CD4-positive, alpha-beta T cell treated with Interleukin-15 for 1 hour (primary cell): ENCODE measurements around the gene CHD3.

ENCODE experiments used
- DNase-seq: peaks from one replicate; pipeline ENCODE4 v3.0.0-alpha.2; 2020

The CHD3 gene

DNA sequence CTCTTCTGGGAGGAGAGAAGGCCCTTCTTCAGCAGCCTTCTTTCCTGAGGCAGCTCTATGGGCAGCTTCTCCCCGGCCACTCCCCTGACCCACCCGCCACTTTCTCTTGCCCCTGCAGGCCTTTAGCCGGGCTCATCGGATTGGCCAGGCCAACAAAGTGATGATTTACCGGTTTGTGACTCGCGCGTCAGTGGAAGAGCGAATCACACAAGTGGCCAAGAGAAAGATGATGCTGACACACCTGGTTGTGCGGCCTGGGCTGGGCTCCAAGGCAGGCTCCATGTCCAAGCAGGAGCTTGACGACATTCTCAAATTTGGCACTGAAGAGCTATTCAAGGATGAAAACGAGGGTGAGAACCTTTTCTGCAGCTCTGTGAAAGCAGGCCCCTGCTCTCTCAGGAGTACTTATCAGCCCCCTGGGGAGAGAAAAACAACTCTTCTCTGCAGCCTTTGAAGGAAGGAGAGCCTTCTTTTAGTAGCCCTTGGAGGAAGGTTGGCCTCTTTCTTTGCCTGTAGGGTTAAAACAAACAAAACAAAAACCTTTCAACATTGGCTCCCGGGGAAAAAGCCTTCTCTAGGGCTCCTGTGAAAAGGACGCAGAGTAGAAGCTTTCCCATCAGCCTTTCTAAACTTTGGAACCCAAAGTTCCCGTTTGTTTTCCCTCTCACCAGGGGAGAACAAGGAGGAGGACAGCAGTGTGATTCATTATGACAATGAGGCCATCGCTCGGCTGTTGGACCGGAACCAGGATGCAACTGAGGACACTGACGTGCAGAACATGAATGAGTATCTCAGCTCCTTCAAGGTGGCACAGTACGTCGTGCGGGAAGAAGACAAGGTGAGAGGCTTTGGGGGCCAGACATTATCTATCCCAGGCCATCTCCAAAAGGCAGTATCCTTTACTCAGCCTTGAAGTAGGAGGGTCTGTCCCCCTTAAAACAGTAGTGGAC lies 14.8 kb downstream of the CHD3 start:
- DNase-seq = no peak

DNA sequence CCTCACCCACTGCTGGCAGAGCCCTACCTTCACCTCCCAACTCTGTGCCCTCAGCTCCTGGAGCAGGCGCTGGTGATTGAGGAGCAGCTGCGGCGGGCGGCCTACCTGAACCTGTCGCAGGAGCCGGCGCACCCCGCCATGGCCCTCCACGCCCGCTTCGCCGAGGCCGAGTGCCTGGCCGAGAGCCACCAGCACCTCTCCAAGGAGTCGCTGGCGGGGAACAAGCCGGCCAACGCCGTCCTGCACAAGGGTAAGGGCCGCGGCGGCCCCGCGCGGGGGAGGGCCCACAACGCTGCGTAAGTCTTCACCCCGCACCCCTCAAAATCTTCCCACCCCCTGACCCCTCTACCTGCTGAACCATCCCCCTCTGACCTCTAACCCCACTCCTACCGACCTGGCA lies 20.5 kb downstream of the CHD3 start:
- DNase-seq = no peak

DNA sequence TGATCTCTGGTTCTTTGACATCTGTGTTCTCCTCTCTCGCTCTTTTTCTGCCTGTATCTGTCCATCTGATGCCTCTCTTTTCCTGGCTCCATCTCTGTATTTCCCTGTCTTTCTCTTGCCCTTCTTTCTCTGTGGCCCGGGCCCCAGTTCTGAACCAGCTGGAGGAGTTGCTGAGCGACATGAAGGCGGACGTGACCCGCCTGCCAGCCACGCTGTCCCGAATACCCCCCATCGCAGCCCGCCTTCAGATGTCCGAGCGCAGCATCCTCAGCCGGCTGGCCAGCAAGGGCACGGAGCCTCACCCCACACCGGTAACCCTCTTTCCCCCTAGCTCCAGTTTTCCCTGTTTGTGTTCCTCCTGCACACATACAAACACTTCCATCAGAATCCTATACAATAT lies 21.7 kb downstream of the CHD3 start:
- no peak for DNase-seq

DNA sequence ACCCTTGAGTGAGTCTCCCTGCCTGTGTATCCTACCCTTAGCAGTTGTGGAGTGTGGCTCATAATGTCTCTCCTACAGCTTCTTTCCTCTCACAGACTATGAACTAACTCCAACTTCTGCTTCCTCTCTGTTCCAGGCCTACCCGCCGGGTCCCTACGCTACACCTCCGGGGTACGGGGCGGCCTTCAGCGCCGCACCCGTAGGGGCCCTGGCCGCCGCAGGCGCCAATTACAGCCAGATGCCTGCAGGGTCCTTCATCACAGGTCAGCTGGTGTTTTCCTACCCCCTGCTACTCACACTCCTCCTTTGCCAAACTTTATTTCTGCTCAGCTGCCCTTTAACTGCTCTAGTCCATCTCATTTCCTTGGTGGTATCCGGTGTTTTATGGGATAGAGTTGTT lies 22.1 kb downstream of the CHD3 start:
- DNase-seq = no peak

DNA sequence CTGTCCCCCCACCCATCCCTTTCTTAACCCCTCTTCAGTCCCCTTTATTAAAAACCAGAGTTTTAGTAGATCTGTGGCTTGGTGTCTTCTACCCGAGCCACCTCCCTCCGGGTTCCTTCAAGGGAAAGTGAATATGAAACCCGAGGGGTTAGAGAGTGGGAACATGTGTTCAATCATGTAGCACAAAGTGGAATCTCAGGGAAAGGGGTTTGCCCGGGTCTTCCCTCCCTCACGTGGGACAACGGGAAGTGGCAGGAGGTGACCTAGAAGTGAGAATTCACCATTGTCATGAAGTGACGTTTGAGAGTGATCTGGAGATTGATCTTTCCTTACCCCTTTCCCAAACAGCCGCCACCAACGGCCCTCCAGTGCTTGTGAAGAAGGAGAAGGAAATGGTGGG lies 22.5 kb downstream of the CHD3 start:
- no peak for DNase-seq

DNA sequence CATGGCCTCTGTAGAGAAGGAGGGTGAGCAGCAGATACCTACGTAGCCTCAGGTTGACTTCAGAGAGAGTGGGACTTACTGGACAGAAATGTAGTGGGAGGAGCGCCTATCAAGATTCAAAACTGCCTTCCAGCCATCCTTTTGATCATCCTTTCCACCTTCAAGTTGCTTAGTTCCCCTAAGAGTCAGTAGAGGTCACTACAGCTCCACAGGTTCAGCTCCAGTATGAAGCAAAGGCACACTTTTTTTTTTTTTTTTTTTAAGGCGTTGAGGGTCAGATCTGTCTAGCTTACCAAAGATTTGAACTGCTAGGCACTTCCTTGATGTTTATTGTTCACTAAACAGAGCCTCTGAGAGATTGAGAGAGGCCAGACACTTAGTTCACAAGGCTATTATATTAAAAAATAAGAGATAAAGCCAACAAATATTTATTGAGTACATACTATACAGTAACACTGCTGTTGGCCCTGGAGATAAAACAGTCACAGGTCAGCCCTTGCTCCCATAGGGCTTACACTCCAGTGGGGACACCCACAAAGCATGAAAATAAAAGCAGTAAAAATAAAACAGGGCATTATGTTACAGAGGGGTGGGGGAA lies 24.4 kb downstream of the CHD3 start:
- peak; percentile 64 for DNase-seq

DNA sequence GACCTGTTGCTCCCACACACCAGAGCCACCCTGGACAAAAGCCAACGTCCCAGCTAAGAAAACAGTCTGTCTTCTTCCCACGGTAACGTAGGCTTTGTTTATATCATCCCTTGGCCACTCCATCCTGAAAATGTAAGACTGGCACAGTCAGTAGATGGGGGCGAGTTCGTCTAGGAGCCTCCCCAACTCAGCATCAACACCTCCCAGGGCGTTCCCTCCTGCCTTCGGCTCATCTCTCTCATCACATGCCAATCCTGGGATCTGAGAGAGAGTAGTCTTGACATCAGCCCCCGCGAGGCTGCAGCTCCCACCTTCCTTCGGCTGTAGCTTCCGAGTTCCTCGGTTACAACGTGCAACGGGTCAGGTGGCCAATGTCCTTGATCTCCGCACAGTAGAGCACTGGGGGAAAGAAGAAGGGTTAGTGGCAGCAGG lies 26.6 kb downstream of the CHD3 start:
- no peak for DNase-seq

DNA sequence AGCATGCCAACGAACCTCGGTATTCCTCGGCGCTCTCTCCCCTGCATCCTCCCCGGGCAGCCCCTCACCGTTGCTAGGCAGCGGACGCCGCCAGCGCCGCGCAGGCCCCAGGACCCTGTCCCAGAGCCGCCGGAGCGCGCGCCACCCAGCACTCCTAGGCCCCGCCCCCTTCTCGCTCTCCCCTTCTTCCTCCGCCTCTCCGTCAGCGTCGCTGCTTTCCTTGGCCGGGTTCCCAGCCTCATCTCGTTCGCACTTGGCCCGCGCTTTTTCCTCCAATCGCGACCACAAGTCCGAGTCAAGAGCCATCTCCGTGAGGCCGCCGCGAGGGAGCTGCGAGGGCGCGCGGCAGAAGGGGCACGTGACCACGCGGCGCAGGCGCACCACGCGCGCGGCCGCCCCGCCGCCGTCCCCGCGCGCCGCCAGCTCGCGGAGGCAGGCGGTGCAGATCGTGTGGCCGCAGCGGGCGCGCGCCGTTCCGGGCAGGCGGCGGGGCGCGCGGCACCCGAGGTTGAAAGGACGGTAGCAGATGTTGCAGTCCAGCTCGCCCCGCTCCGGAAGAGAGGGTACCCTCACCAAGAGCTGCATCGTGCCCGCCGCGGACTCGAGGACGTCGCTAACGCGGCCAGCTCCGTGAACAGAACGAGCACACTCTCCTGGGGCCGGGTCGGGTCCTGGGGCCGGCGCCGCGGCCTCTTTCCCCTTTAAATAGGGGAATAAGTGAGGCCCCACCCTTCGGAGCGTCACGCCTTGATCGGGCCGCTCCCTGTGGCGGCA lies 27.2 kb downstream of the CHD3 start, which contains the start of gene RNF227:
TSS of gene RNF227 (minus strand) at position 679 of the 774 bp plus-strand sequence. CDS start at position 585, 94 bp downstream.
- DNase-seq = peak; percentile 89

DNA sequence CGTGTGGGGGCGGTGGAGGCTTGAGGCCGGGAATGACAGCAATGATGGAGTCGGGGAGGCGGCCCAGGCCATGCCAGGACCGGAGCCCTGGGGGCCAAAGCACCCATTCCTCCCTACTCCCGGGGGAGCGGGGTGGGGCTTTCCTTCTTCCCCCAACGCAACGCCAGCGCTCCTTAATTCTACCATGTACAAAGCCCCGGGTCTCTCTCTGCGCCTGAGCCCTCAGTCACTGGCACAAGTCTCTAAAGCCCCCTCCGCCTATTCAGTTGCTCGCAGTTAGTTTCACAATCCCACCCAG lies 27.7 kb downstream of the CHD3 start:
- no peak for DNase-seq

DNA sequence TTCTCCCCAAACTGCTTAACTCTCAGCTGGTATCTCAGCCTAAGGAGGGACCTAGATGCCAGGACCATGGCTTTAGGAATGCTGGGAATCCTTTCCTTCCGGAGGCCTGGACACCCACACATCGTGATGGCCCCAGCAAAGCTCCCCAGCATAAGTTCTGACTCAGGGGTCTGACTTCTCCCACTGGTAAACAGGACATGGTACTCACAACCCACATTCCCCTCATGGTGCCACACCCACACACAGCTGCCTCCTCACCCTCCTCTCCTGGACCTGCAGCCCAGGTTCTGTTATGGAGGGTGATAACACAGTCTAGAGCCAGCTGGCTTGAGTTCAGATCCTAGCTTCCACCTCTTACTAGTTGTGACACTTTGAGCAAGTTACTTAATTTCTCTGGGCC lies 28.2 kb downstream of the CHD3 start:
- no peak for DNase-seq

DNA sequence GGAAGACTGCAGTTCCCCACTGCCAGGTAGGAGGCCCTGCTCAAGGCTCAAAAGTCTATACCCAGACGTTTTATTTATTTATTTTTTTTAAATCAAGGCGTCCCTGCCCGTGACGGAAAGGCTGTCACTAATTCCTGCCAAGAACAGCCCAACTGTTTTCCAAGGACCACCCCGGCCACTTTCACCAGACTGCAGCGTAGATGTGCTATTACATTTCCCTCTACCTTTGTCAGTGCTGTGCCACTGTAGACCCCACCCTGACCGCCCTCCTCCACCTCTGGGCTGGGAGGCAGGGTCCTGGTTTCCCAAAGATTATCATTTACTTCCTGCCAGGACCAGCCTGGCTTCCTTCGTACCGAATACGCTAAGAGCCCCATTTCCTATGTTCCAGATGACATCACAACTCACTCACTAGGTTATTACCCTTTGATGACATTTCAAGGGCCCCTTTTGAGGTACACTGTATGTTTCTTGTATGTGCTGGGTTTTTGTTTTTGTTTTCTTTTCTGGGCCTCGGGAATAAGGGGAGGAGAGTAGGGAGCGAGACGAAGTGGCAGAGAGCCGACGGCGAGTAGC lies 33.8 kb downstream of the CHD3 start:
- no peak for DNase-seq

DNA sequence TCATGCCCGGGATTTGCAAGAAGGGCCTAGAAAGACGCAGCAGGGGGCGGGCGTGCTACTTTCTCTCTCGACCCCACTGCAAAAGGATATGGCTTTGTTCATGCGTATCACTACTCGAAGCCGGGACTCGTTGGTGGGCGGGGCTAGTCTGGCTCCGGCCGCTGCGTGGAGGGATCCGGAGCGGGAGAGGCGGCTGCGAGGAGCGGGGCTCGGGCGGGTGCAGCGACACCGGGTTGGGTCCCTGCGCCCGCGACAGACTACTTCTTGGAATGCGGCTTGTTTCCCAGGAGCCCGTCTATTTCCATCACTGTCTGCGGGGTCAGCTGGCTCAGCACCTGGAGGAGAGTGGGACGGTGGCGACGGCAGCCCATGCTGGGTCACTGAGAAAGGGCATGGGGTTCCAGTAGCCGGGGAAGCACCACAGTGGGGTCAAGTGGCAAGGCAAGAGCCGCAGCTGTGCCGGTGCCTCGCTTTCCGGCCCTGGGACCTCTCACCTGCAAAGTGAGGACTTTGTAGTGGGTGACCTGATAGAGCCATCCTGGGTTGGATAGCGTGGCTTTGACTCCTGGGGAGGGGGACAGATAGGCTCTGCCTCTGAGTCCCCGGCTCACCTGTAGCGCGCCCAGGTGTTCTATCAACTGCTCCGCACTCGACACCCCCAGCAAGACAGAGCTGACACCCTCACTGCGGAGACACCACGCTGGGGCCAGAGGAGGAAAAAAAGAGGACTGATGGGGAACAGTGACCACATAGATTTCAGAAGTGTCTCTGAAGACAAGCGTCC lies 34.4 kb downstream of the CHD3 start:
- peak; percentile 87 for DNase-seq

DNA sequence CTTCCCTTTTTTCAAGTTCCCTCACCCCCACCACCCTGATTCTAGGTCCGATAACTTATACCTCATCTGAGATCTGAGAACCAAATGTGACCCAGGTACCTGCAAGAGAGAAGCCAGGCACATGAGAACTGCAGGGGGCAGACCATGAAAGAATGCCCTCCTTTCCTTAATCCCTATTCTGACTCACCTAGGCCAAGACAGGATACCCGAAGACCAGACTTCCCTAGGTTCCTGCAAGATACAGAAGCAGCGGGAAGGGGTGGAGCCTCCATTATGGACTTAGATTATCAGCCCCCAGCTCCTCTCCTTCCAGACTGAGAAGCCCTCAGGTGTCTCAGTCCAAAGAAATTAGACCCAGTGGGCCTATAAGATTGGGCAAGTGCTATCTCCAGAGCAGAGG lies 39.0 kb downstream of the CHD3 start:
- no peak for DNase-seq

DNA sequence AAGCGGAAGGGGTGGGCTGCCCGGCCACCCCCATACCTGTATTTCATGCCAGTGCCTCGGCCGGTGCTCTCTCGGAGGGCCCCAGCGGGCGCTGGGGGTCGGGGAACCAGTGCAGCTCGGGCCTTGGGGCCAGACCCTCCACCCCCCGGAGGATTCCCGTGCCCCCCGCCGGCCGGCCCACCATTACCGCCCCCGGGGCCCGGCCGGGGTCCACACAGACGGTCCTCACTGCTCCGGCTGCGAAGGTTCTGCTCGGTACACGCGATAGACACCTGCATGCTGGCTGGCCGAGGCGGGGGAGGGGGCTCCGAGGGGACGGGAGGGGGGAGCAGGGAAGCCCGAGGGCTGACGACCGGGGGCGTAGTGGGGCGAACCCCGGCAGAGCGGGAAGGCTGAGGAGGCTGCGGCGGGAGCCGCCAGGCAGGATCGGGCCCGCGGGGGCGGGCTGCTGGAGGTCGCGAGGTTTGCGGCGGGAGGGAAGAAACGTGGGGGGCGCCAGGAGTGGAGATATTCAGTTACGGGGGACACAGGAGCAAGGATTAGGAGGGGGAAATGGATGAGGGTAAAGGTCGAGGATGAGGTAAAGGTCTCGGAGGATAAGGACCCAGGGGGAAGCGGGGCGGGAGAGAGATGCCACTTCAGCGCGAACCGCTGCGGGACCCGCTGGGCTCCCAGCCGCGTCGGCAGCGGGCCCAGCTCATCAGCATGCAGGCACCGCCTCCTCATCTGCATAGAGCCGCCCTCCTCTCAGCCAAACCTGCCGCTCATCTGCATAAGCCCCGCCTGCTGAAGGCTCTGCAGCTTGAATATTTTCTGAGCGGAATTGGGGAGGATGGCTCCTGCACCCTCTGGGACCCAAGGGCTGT lies 40.8 kb downstream of the CHD3 start, which contains the start of gene KCNAB3:
TSS of gene KCNAB3 (minus strand) at position 699 of the 866 bp plus-strand sequence. CDS start at position 278, 421 bp downstream.
- DNase-seq = peak; percentile 59

DNA sequence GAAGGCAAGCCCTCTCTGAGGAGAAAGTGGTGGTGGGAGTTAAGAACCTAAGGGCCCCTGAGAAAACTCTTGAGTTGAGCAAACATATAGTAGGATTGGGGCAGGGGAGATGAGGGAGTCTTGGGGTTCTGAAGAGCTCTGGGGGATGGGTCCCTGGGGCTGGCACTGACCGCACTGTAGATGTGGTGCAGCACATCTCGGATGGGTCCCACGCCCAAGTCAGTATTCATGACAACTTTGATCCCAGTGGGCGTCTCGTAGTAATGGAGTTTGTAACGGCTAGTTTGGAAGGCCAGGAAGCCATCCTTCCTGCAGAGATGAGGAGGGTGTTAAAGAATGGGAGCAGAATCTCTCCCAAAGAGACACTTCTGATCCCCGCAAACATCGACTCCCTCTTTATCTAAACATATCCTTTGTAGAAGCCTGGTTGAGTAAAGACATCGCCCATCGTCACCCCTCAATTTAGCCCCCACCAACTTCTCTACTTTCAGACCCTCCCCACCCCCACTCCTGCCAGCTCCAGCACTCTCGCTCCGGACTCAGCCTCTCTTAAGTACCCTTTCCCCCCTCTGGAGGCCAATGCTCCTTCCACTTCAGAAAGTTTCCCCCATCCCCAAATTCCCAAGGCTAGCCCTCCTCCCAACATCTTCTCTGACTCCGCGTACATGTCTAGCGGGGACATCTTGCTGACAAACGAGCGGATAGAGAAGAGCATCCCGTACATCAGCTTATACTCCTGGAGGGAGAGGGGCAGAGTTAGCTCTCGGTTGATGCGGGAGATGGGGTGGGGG lies 42.4 kb downstream of the CHD3 start:
- no peak for DNase-seq

DNA sequence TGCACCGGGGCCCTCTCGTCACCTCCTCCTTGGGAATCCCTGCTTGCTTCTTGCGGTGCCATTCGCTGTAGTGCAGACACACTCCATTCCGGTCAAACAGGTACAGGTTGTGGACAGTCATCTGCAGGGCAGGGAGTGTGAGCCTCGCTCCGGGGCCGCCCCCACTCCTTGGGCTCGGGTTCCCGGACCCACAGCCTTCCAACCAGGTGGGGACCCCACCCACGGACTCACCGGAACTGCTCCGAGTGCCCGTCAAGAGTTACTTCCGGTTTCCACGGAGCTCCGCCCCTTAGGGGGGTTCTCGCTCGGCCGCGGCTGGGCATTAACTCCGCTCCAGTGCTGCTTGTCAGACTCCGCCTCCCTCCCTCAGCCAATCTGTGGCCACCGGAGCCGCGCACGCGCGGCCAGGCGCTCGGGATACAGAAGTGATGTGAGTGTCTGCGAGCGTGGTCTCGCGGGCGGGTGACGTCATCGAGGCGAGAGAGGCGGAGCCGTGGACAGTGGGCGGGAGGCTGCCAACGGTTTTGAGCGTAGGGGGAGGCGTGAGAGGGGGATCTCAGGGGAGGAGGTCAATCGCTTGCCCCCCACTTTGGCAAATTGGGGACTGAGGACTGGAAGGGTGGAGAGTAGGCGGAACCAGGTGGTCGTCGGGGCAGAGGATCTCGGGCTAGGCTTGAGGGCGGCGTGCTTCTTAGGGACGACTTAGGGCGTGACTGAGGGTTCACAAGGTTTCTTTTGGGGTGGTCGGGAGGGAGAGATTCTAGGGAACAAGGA lies 43.3 kb downstream of the CHD3 start, which contains the start of the genes CNTROB and TRAPPC1:
TSS of gene CNTROB (plus strand) at position 498 of the 774 bp plus-strand sequence. CDS start 874 bp downstream, outside the sequence.
TSS of gene TRAPPC1 (minus strand) at position 238 of the 774 bp plus-strand sequence. CDS start at position 121, 117 bp downstream.
- DNase-seq = peak; percentile 100

DNA sequence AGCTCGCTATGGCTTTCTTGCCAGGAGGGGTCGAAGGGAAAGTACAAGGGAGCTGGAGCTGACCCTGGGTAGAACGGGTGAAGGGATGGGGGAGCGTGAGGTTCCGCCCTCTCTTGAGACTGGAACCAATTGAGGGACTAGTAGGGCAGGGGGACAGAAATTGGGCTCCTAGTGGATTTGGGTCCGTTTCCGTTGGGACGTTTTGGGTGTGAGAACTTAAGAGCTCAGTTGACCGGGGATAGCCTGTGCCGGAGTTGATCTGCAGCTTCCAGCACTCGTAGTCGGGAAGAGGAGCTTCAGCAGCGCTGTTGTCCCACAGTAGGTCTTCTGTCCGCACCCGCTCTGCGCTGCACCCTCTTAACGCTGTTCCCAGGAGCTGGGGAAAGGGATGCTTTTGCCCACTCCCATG lies 43.9 kb downstream of the CHD3 start:
- peak; percentile 23 for DNase-seq

DNA sequence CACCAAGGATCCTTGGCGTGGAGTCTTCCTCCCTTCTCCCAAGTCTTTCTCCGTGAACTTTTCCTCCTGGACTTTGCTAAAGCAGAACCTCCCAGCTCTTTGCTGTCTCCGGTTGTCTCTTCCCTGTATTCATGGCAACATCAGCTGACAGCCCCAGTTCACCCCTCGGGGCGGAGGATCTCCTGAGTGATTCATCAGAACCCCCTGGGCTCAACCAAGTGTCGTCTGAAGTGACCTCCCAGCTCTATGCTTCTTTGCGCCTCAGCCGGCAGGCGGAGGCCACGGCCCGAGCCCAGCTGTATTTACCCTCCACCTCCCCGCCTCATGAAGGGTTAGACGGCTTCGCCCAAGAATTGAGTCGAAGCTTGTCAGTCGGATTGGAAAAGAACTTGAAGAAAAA lies 44.4 kb downstream of the CHD3 start:
- peak; percentile 75 for DNase-seq

DNA sequence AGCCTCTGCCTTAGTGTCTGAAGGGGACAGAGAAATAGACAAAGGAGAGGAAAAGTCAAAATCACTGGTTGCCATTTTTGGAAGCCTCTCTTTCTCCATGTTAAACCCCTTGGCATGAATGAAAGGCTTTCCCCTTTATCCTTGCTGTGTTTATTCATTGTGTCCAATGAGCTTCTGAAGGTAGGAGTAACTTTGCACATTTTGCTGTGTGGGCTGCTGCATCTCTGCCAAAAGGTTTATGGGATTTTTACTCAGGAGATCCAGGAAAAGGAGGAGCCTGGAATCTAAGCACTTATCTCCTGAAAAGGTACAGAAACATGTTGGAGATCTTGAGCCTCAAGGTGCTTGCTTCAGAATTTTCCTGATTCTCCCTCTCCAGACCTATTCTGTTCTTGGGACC lies 47.3 kb downstream of the CHD3 start:
- DNase-seq = no peak
